GM23338 (cell line): ENCODE measurements around the gene HSPG2. TPM values are rescaled to one million over a fixed set of nuclear protein-coding genes. Genes with fewer than 3 reads are reported as not detected.

ENCODE experiments used
- ATAC-seq: fragments of 200-7000 bp; cut with Tn5 transposase; 3 replicates; pipeline ENCODE4 v1.9.1; 2020
- DNase-seq: peaks from one replicate; pipeline ENCODE4 v3.0.0-alpha.2; 2015; ENCODE audit warnings: low spot score
- H2AFZ ChIP-seq: fragments of 200-600 bp; sonication (generic); 2 replicates; pipeline ENCODE4 v1.8.0; 2016; ENCODE audit warnings: antibody characterized with exemption, mild to moderate bottlenecking, moderate library complexity
- H3F3A ChIP-seq: fragments of 200-600 bp; sonication (generic); replicated peaks from 2 replicates; pipeline ENCODE4 v1.8.0; 2017; ENCODE audit warnings: antibody characterized with exemption, mixed run types, low read depth
- H3K27ac ChIP-seq: fragments of 200-600 bp; sonication (generic); 2 replicates; pipeline ENCODE4 v1.6.1; 2016; ENCODE audit warnings: low read depth
- H3K27me3 ChIP-seq: fragments of 200-600 bp; sonication (generic); 2 replicates; pipeline ENCODE4 v1.8.0; 2016; ENCODE audit warnings: mild to moderate bottlenecking, mixed run types, moderate library complexity; ENCODE audit not compliant: insufficient read depth
- H3K36me3 ChIP-seq: fragments of 200-600 bp; sonication (generic); 2 replicates; pipeline ENCODE4 v1.8.0; 2016; ENCODE audit warnings: mild to moderate bottlenecking; ENCODE audit not compliant: insufficient read depth
- H3K4me1 ChIP-seq: fragments of 200-600 bp; sonication (generic); 2 replicates; pipeline ENCODE4 v1.8.0; 2016; ENCODE audit warnings: mild to moderate bottlenecking, moderate library complexity; ENCODE audit not compliant: insufficient read depth
- H3K4me2 ChIP-seq: fragments of 200-600 bp; sonication (generic); 2 replicates; pipeline ENCODE4 v1.7.1; 2017; ENCODE audit warnings: mixed run types
- H3K4me3 ChIP-seq: fragments of 200-600 bp; sonication (generic); 2 replicates; pipeline ENCODE4 v1.6.1; 2016; ENCODE audit warnings: mixed run types
- H3K79me2 ChIP-seq: fragments of 200-600 bp; sonication (generic); replicated peaks from 2 replicates; pipeline ENCODE4 v1.8.0; 2017; ENCODE audit warnings: mild to moderate bottlenecking; ENCODE audit not compliant: insufficient read depth
- H3K9me2 ChIP-seq: fragments of 200-600 bp; sonication (generic); 2 replicates; pipeline ENCODE4 v1.8.0; 2017; ENCODE audit not compliant: insufficient read depth
- H4K20me1 ChIP-seq: fragments of 200-600 bp; sonication (generic); replicated peaks from 2 replicates; pipeline ENCODE4 v1.8.0; 2017; ENCODE audit warnings: mild to moderate bottlenecking; ENCODE audit not compliant: insufficient read depth
- H3K27ac Mint-ChIP-seq: 2 replicates; pipeline ENCODE4 v1.8.0; 2020; ENCODE audit warnings: inconsistent platforms, mild to moderate bottlenecking, moderate library complexity, mixed read lengths
- H3K27me3 Mint-ChIP-seq: 3 replicates; pipeline ENCODE4 v1.8.0; 2022; ENCODE audit warnings: low read depth, mild to moderate bottlenecking, moderate library complexity, mixed read lengths, inconsistent platforms; ENCODE audit not compliant: insufficient read depth, poor library complexity
- H3K36me3 Mint-ChIP-seq: 3 replicates; pipeline ENCODE4 v1.8.0; 2021; ENCODE audit warnings: low read depth, mild to moderate bottlenecking, inconsistent platforms, moderate library complexity, mixed read lengths
- H3K4me1 Mint-ChIP-seq: 3 replicates; pipeline ENCODE4 v1.8.0; 2020; ENCODE audit warnings: mild to moderate bottlenecking, inconsistent platforms, mixed read lengths
- H3K4me3 Mint-ChIP-seq: 3 replicates; pipeline ENCODE4 v1.8.0; 2021; ENCODE audit warnings: moderate library complexity, mild to moderate bottlenecking, inconsistent platforms, mixed read lengths
- H3K9me3 Mint-ChIP-seq: 3 replicates; pipeline ENCODE4 v1.8.0; 2020; ENCODE audit warnings: moderate library complexity, mild to moderate bottlenecking, inconsistent platforms, mixed read lengths
- CREB1 ChIP-seq: fragments of 250-450 bp; sonication (Bioruptor Pico); IDR thresholded peaks from 2 replicates; pipeline ENCODE4 v1.5.0; 2020; ENCODE audit warnings: low read depth, mild to moderate bottlenecking, moderate library complexity
- CTCF ChIP-seq, 2 experiments: fragments of 200-600 bp in 1 of 2; sonication (generic) in 1 of 2; conservative IDR thresholded peaks; 2 replicates each; pipeline versions ENCODE4 v1.5.1 to v1.6.1; 2016 to 2017; ENCODE audit warnings: antibody characterized with exemption in 2 of 2, low read depth in 2 of 2, mild to moderate bottlenecking in 2 of 2, moderate library complexity in 1 of 2
- ETS1 ChIP-seq: IDR thresholded peaks from 2 replicates; pipeline ENCODE4 v1.6.1; 2016; ENCODE audit warnings: antibody characterized with exemption
- EZH2 ChIP-seq: fragments of 200-600 bp; sonication (generic); IDR thresholded peaks from one replicate; pipeline ENCODE4 v1.8.0; 2017; ENCODE audit warnings: antibody characterized with exemption, mild to moderate bottlenecking, low read depth; ENCODE audit not compliant: unreplicated experiment
- EZH2phosphoT487 ChIP-seq: fragments of 200-600 bp; sonication (generic); IDR thresholded peaks from one replicate; pipeline ENCODE4 v1.8.1; 2018; ENCODE audit warnings: antibody characterized with exemption; ENCODE audit not compliant: unreplicated experiment
- JUNB ChIP-seq: IDR thresholded peaks from one replicate; pipeline ENCODE4 v1.6.1; 2016; ENCODE audit warnings: antibody characterized with exemption; ENCODE audit not compliant: unreplicated experiment
- NANOG ChIP-seq: IDR thresholded peaks from 2 replicates; pipeline ENCODE4 v1.6.1; 2016; ENCODE audit warnings: antibody characterized with exemption, borderline replicate concordance
- REST ChIP-seq: IDR thresholded peaks from one replicate; pipeline ENCODE4 v1.6.1; 2018; ENCODE audit warnings: antibody characterized with exemption; ENCODE audit not compliant: unreplicated experiment
- STAT1 ChIP-seq: IDR thresholded peaks from one replicate; pipeline ENCODE4 v1.6.1; 2016; ENCODE audit warnings: antibody characterized with exemption; ENCODE audit not compliant: unreplicated experiment
- ZNF114 ChIP-seq: fragments of 250-450 bp; sonication (Bioruptor Pico); IDR thresholded peaks from 2 replicates; pipeline ENCODE4 v1.5.0; 2020; ENCODE audit warnings: mild to moderate bottlenecking, moderate library complexity
- ZNF462 ChIP-seq: fragments of 250-450 bp; sonication (Bioruptor Pico); IDR thresholded peaks from 2 replicates; pipeline ENCODE4 v1.5.0; 2020; ENCODE audit warnings: mild to moderate bottlenecking, moderate library complexity
- polyA plus RNA-seq: library from polyadenylated mRNA; unstranded; fragments of >200 nt; fragmentation: Nextera tagmentation; extraction: Ambion mirVana; gene quantifications from 2 replicates; pipeline ENCODE4 v1.2.1, GENCODE V29; 2016
- total RNA-seq: library from RNA; depleted of rRNA; stranded (reverse); fragments of >200 nt; shearing (Covaris generic); gene quantifications from 2 replicates; pipeline ENCODE4 v1.2.3, GENCODE V29; 2014

Gene HSPG2
- total and polyA plus RNA-seq, 2 experiments from 2014 or later: 14.9 to 70.8 TPM

- no peak for TF ChIP-seq ETS1
- TF ChIP-seq ZNF462 (CRISPR knock-in tag): no peak
Measured at GRCh38 chr1:21870611-21871010, 66.5 kb downstream of the HSPG2 start (continued).

- Histone ChIP-seq H3K27ac (no peak overlapping the region), H3K36me3 (peaks cover 6% of the 10 kb centered on the region), H2AFZ (no peak overlapping the region), H3K4me1 (peaks cover 8% of the 10 kb centered on the region; the same call in 1 of the 2 replicates), H3K27me3 (no peaks in the 10 kb centered on the region), H3K4me3 (no peak overlapping the region), H3K4me2 (no peak overlapping the region), H3K79me2 (no peaks in the 10 kb centered on the region), H3F3A (no peaks in the 10 kb centered on the region), H4K20me1 (0 out of 2 replicates have a peak, but pooled peaks cover 6% of the 10 kb centered on the region), H3K9me2 (no peaks in the 10 kb centered on the region)
- Mint-ChIP-seq H3K27me3 (peaks cover 12% of the 10 kb centered on the region), H3K4me1 (peaks cover 21% of the 10 kb centered on the region), H3K4me3 (no peak overlapping the region), H3K27ac (no peak overlapping the region), H3K9me3 (no peaks in the 10 kb centered on the region), H3K36me3 (peaks cover 28% of the 10 kb centered on the region)
- ATAC-seq (no peak), DNase-seq (no peak)
- TF ChIP-seq JUNB: no peak
- TF ChIP-seq CTCF (conservative IDR thresholded peaks at IDR 0.05; ENCODE audit: low read depth in 2 of 2): no peak
- TF ChIP-seq ETS1: no peak
- TF ChIP-seq NANOG: no peak
- no peak for TF ChIP-seq REST
- TF ChIP-seq STAT1: no peak
- no peak for TF ChIP-seq EZH2phosphoT487
- TF ChIP-seq ZNF114: no peak
- no peak for TF ChIP-seq CREB1 (CRISPR knock-in tag)
- TF ChIP-seq EZH2: no peak
Measured at GRCh38 chr1:21869620-21870121, 67.4 kb downstream of the HSPG2 start.
